DMS79 treated with DMSO at 0.1 percent for 48 hours (cell line): ENCODE data around the gene ALG6.
"Not testable (repeated sequence)": the region's sequence is repeated elsewhere in the genome, so short reads cannot be mapped to it uniquely, and the experiment has no call there.

Experiments
- DNase-seq: peaks from one replicate; lab custom pipeline; 2025; lab: John Stamatoyannopoulos, UW

ALG6 gene

GRCh38 chr1:63328781-63329180 lies 38.6 kb upstream of the ALG6 start:
- DNase-seq, result no peak

- no peak for DNase-seq
Observed at GRCh38 chr1:63329621-63330330, 37.7 kb upstream of the ALG6 start.

- no peak for DNase-seq
Observed at GRCh38 chr1:63330331-63330916, 37.0 kb upstream of the ALG6 start.

- DNase-seq, result no peak
Observed at GRCh38 chr1:63342402-63342801, 25.0 kb upstream of the ALG6 start.

- no peak for DNase-seq
Observed at GRCh38 chr1:63343922-63344321, 23.5 kb upstream of the ALG6 start.

- DNase-seq, result no peak
Observed at GRCh38 chr1:63350320-63350719, 17.1 kb upstream of the ALG6 start.

- DNase-seq, result no peak
Observed at GRCh38 chr1:63352736-63353135, 14.7 kb upstream of the ALG6 start.

- DNase-seq, result not testable (repeated sequence)
Observed at GRCh38 chr1:63356234-63356633, 11.2 kb upstream of the ALG6 start.

GRCh38 chr1:63359561-63359960 lies 7.9 kb upstream of the ALG6 start:
- DNase-seq, result no peak

GRCh38 chr1:63362073-63362472 lies 5.4 kb upstream of the ALG6 start:
- DNase-seq, result no peak

- DNase-seq, result no peak
Observed at GRCh38 chr1:63362578-63362977, 4.8 kb upstream of the ALG6 start.

GRCh38 chr1:63363014-63363413 lies 4.4 kb upstream of the ALG6 start:
- DNase-seq, result no peak

GRCh38 chr1:63366908-63367214 lies 566 bp upstream of the ALG6 start:
- no peak for DNase-seq

GRCh38 chr1:63368131-63368530 lies 704 bp downstream of the ALG6 start:
- DNase-seq, result peak; percentile 50

- no peak for DNase-seq
Observed at GRCh38 chr1:63379583-63379982, 12.2 kb downstream of the ALG6 start.

GRCh38 chr1:63381741-63382140 lies 14.3 kb downstream of the ALG6 start:
- no peak for DNase-seq

GRCh38 chr1:63401945-63402344 lies 34.5 kb downstream of the ALG6 start:
- no peak for DNase-seq

- no peak for DNase-seq
Observed at GRCh38 chr1:63403386-63403785, 36.0 kb downstream of the ALG6 start.

GRCh38 chr1:63405021-63405420 lies 37.6 kb downstream of the ALG6 start:
- no peak for DNase-seq

- no peak for DNase-seq
Observed at GRCh38 chr1:63405987-63406386, 38.6 kb downstream of the ALG6 start.

- no peak for DNase-seq
Observed at GRCh38 chr1:63407002-63407401, 39.6 kb downstream of the ALG6 start.

- DNase-seq, result no peak
Observed at GRCh38 chr1:63408331-63408730, 40.9 kb downstream of the ALG6 start.

- no peak for DNase-seq
Observed at GRCh38 chr1:63411066-63411465, 43.6 kb downstream of the ALG6 start.

- DNase-seq, result no peak
Observed at GRCh38 chr1:63413394-63413793, 46.0 kb downstream of the ALG6 start.
